GM10266 (cell line): ENCODE data around the gene MYBPC1.

Experiments used
- DNase-seq: peaks from one replicate; pipeline ENCODE4 v3.0.0; 2012; ENCODE audit errors: extremely low spot score
- CTCF ChIP-seq: IDR thresholded peaks from 2 replicates; pipeline ENCODE4 v1.5.1; 2012; ENCODE audit warnings: mild to moderate bottlenecking, low read depth; ENCODE audit not compliant: control insufficient read depth, insufficient read depth; ENCODE audit errors: missing control alignments

Gene MYBPC1

GRCh38 chr12:101714877-101715444, 120.2 kb downstream of the MYBPC1 start:
- TF ChIP-seq CTCF: no peak
- DNase-seq: no peak

- no peak for DNase-seq
- TF ChIP-seq CTCF: no peak
Observed at GRCh38 chr12:101719566-101719965, 124.8 kb downstream of the MYBPC1 start.

GRCh38 chr12:101720118-101720517, 125.3 kb downstream of the MYBPC1 start:
- no peak for DNase-seq
- TF ChIP-seq CTCF: no peak

- no peak for TF ChIP-seq CTCF
- DNase-seq: no peak
Observed at GRCh38 chr12:101722392-101722791, 127.6 kb downstream of the MYBPC1 start.

- no peak for TF ChIP-seq CTCF
- DNase-seq: no peak
Observed at GRCh38 chr12:101727098-101727497, 132.3 kb downstream of the MYBPC1 start.

GRCh38 chr12:101729842-101730241, 135.1 kb downstream of the MYBPC1 start:
- no peak for DNase-seq
- TF ChIP-seq CTCF: no peak

- no peak for TF ChIP-seq CTCF
- no peak for DNase-seq
Observed at GRCh38 chr12:101732318-101732717, 137.5 kb downstream of the MYBPC1 start.
